Measurements from ENCODE around the gene CYP26A1.
A peak's percentile ranks its signal among the peaks of the same experiment; 100 is the strongest.
"Not testable (repeated sequence)": the region's sequence is repeated elsewhere in the genome, so short reads cannot be mapped to it uniquely, and the experiment has no call there.

The CYP26A1 gene

DNA sequence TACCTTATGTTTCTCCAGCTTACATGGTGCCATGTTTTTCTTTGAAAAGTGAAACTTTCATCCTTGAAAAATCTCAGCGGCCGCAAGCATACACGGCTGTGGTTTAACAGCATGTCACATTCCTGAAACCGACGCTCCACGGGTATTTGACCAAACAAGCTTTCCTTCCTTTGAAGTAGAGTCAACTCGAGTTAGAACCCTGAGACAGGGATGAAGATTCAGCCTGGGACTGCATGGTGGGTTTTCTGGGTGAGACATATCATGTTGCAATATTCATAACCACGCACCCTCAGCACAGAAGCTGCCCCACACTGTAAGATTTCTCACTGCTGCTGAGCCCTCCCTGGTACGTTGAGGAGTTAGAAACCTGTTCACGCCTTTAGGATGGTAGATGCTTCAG lies 8.1 kb downstream of the CYP26A1 start:
- DNase-seq = no peak

DNA sequence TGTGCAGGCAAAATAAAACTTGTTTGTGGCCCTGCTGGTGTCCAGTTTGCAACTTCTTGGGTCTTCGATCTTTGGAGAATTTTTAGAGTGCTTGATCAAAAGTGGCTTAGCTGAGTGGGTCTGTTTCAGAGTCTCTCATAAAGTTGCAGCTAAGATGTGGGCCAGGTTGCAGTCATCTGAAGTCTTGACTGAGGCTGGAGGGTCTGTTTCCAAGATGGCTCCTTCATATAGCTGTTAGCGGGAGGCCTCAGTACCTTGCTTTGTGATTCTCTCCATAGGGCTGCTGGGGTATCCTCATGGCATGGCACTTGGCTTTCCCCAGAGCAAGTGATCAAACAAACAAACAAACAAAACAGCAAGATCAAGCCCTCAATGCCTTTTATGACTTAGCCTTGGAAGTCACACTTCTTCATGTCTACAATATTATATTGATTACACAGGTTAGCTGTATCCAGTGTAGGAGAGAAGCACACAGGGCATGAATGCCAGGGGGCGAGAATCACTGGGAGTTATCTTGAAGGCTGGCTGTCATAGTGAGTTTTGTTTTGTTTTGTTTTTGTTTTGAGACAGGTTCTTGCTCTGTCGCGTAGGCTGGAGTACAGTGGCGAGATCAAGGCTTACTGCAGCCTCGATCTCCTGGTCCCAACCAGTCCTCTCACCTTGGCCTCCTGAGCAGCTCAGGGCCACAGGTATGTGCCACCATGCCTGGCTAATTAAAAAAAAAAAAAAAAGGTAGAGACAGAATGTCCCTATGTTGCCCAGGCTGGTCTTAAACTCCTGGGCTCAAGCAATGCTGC lies 10.2 kb downstream of the CYP26A1 start:
- no peak for DNase-seq

DNA sequence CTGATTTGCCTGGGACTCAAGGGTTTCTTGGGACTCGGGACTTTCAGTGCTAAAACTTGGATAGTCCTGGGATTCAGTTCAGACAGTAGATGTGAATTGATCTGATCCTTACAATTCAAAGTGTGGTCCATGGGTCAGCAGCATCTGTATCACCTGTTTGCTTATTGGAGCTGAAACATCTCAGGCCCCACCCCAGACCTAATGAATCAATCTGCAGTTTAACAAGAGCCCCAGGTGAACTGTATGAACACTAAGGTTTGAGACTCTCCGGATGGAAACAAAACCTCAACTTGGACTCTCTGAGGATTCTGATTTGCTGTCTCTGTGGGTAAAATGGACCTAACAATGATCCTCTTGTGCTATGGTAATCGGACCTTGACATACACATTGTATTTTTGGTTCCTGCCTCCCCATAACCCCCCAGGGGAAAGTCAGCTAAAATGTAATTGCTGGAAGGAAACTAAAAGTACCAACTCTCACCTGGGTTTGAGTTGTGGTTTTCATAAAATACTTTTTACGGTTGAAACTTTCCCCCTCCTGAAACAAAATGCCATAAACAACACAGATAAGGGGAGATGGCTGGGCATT lies 11.7 kb downstream of the CYP26A1 start:
- no peak for DNase-seq

DNA sequence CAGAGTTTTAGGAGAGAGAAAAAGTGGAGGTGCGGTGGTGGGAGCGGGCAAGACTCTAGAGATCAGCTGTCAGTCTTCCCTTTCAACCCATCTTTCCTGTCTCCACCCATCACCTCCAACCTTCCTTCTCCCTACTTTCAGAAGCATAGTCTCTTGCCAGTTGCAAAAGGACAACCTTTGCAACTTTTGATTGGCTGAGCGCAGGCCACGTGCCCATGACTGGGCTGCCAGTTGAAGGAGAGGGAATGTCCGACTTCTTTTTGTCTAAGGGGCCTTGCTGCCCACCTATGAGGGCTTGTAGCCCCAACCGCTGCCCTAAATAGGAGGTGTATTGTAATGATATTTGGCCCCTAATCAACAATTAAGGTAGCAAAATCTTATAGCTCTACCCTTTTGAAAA lies 12.6 kb downstream of the CYP26A1 start:
- DNase-seq = no peak

DNA sequence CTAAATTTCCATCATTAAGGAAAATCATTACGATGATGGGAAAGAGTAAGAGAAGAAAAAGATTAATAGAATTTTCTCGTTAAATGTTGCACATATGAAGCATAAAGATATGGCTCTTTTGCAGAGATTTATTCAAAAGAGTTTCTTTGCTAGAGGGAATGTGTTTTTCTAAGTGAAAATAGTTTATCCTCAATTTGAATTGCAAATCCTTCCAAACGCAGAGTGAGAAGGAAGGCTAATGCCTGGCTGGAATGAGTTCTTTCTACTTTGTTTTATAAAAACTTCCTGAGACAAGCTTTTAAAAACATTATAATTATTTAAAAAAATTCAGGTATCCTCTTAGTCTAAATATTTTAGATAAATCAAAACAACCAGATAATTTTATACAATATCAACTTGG lies 14.2 kb downstream of the CYP26A1 start:
- DNase-seq = no peak

DNA sequence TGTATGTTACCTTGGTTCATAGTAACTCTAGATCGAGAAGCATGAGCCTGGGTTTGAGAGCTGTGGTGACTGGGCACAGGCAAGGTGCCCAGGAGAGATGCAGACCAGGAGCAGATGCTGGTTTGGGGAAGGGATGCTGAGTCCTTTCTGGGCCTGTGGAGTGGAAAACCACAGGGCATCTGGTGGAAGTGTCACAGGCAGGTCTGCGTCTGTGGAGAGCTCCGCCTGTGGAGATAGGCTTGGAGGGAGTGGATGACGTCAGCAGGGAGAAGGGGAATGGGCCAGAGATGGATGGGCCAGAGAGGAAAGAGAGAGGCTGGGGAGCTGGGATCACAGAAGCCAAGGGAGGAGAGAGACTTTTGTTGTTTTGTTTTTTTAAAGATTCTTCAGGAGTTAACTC lies 14.8 kb downstream of the CYP26A1 start:
- DNase-seq = no peak

DNA sequence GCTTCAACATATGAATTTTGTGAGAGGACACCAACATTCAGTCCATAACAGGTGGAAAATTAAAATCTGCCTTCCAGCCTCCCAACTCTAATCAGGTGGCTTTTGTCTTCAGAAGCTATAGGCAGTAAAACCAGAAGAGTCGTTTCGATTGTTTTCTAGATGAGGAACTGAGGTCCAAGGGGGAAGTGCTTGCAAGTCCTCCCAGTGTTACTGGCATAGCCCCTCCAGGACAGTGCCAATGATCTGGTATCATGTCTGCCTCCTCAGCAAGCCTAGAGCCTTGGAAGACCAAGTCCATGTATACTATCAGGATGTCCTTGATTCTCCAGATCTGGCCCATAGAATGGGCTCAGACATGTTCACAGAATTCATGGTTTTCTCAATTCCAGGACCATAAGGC lies 16.9 kb downstream of the CYP26A1 start:
- DNase-seq = no peak

DNA sequence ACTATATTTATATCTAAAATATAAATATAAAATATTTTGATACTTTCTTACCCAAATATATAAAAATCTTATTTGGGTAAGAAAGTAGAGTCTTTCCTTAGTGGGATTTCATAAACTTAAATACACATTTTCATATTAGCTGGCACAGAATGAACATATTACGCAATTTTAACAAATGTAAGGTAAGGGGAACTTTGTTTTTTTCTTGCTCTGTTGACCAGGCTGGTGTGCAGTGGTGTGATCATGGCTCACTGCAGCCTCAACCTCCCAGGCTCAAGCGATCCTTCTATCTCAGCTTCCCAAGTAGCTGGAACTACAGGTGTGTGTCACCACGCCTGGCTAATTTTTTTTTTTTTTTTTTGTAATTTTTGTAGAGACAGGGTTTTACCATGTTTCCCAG lies 18.3 kb downstream of the CYP26A1 start:
- DNase-seq = no peak

DNA sequence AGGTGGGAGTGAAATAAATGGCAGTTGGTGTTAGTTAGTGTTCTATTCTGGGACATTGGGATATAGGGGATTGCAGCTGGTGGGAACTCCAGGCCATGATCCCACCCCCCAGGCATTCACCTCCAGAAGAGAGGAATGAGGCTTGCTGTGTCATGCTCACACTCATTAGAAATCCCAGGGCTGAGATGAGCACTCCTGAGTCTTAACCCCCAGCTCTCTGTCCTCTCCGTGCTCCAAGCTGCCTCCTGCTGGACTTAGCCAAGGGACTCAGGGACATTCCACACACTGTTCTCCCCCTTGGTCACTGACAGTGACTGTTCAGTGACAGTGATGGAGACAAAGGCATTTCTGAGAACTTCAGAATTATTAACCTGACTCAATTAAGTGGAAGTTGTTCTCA lies 21.5 kb downstream of the CYP26A1 start:
- DNase-seq = no peak

DNA sequence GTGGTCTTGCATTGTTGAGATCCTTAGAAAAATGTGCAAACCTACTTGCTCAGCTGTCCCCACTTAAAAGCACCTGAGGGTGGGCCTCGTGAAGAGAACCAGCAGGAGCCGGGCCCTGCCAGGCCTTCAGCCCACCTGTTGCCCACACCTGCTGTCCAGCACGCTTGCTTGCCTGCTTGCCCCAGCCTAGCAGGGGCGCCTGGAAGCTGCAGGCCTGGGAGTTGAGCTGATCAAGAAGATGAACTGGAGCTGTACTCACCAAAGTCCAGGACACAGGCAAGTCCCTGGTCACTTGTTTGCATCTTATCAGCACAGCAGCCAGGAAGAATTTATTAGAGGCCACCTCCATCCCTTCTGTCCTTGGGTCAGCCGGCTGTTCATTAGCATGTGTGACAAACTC lies 23.2 kb downstream of the CYP26A1 start:
- DNase-seq = no peak

DNA sequence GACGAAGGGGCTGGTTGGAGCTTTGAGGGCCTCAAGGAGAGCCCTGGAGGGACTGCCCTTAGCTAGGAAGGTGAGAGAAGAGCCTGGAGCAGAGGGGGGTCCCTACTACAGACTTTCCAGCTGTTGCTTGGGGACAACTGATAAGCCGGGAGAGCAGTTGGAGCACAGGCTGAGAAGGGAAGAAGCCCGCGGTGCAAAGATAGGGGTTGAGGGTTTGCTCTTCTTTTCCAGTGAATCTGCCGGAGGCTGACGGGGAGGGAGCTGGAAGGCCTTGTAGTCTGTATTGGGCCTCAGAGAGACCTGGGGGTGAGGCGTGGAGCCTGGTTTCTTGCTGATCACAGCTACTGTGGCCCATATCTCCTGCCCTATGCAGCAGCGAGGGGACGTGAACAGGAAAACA lies 23.7 kb downstream of the CYP26A1 start:
- no peak for DNase-seq

DNA sequence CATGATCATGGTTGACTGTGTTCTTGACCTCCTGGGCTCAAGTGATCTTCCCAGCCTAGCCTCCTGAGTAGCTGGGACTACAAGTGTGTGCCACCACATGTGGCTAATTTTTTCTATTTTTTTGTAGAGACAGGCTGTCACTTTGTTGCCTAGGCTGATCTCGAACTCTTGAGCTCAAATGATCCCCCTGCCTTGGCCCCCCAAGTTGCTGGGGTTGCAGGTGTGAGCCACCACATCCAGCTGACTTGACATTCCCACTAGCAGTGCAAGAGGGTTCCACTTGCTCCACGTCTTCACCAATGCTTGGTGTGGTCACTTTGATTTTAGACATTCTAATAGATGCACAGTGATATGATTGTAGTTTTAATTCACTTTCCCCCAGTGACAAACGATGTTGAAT lies 25.1 kb downstream of the CYP26A1 start:
- no peak for DNase-seq

DNA sequence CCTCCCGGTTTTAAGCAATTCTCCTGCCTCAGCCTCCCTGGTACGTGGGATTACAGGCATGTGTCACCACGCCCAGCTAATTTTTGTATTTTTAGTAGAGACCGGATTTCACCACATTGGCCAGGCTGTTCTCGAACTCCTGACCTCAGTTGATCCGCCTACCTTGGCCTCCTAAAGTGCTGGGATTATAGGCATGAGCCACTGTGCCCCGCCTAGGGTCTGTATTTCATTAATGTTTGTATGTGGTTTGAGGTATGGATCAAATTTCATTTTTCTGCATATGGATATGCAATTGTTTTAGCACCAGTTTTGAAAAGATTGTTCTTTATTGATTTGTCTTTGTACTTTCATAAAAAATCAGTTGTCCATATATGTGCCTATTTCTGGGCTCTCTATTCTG lies 26.0 kb downstream of the CYP26A1 start:
- DNase-seq = no peak

DNA sequence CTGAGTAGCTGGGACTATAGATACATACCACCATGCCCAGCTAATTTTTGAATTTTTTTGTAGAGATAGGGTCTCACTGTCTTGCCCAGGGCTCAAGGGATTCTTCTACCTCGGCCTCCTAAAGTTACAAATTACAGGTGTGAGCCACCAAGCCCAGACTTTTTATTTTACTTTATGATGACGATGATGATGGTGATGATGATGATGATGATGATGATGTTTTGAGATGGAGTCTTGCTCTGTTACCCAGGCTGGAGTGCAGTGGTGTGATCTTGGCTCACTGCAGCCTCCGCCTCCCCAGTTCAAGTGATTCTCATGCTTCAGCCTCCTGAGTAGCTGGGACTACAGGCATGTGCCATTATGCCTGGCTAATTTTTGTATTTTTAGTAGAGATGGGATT lies 27.5 kb downstream of the CYP26A1 start:
- DNase-seq = not testable (repeated sequence)

DNA sequence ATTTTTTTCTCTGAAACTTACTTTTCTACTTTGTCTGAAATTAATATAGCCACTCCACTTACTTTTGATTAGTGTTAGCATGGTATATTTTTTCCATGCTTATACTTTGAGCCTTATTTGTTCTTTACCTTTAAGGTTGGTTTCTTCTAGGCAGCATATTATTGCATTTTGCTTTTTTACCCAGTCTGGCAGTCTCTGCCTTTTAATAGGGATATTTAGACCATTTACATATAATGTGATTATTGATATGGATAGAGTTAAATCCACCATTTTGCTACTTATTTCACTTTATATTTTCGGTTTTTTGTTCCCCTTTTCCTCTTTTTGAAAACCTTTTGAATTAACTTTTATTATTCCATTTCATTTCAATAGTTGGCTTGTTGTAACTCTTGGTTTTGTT lies 30.3 kb downstream of the CYP26A1 start:
- DNase-seq = no peak

DNA sequence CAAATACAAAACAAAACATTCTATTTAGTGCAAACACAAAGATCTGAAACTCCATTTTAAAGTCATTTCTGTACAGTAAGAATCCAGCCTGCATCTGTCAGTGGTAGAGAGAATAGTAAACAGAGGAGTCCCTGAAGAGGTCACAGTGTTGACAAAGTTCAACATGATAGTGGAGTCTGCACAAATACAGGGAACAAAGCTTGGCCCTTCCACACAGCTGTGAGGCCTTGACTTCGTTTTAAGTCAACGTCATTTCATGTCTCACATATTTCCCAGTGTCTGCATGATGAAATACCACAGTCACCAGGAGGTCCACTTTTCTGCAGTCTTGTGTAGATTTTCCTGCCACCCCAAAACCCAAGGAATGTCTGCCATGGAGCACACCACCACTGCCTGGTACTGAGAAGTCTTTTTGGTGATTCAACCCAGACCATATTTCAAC lies 33.0 kb downstream of the CYP26A1 start:
- DNase-seq = no peak

DNA sequence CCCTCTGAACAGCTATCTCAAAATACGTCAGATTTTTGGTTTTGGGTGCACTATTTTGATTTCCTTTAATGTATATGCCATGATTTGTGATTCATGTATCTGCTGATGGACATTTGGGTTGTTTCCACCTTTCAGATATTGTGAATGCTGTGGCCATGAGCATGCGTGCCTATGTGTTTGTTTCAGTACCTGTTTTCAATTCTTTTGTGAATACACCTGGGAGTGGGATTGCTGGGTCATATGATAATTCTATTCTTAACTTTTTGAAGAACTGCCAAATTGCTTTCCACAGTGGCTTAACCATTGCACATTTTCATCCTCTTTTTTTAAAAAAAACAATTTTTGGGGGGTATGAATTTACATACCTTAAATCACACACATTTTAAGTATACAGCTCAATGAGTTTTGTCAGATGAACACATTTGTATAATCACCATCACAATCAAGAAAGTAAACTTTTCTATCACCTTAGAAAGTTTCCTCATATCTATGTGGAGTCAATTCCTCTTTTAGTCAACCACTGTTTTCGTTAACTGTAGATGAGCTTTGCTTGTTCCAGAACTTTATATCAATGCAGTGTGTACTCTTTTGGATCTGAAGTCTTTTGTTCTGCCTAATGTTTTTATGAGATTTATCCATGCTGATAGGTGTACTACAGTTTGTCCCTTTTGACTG lies 36.9 kb downstream of the CYP26A1 start:
- no peak for DNase-seq

DNA sequence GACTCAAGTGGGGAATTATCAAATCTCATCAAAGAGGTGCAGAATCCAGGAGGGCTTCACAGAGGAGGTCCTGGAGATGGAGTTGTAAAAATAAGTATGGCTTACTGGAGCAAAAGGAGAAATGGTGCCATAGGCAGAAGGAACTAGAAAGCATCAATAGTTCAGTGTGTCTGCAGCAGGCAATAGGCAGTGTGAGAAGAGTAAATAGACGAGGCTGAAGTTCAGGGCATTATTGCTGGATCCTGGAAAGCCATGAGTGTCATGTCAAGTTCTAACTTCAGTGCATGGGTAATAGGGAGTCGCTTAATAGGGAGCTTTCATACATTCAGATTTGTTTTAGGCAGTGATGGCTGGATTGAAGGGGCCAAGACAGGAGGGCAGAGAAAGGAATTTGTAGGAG lies 39.3 kb downstream of the CYP26A1 start:
- DNase-seq = no peak

DNA sequence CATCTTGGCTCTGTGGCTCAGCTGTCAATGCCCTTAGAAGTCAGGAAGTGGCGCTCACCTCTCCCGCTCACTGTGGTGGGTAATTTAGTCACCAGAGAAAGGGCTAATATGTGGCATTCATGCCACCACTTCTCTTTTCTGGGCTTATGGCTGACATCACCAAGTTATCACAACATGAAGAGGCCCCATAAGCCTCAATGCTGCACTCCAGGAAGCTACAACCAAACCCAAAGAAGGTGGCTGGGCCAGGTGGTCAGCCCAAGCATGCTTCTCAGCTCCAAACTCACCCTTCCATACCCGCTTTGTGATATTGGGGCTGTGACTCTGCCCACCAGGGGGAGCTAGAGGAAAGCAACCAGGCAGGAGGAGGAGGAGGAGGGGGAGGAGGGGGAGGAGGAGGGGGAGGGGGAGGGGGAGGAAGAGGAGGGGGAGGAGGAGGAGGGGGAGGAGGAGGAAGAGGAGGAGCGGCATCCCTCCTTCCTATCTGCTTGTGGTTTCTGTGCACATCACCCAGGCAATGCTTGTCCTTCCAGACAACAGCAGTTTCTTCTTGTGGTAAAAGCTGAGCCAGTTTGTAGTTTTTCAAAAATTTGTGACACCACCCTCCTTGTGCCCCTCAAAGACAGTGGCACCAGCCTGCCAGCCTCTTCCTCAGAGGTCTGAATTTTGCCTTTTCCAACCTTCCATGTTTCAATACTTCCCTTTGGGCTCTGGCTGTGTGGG lies 42.1 kb downstream of the CYP26A1 start:
- peak; percentile 70 to 76 for DNase-seq

DNA sequence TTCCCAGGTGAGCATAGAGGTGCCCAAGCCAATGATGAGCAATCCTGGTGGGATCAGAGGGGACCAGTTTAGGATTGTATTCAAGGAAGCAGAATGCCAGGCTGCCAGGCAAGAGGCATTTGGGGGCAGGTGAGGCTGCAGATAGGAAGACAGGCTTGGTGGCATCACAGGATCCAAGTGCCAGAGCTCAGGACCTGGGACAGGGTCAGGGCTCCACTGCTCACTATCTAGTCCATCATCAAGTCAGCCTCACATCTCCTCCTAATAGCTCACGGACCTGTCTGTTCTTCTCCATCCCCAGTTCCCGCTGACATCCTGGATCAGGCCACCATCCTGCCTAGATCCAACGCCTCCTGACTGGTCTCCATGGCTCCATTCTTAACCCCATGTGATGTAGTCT lies 47.6 kb downstream of the CYP26A1 start:
- DNase-seq = no peak

DNA sequence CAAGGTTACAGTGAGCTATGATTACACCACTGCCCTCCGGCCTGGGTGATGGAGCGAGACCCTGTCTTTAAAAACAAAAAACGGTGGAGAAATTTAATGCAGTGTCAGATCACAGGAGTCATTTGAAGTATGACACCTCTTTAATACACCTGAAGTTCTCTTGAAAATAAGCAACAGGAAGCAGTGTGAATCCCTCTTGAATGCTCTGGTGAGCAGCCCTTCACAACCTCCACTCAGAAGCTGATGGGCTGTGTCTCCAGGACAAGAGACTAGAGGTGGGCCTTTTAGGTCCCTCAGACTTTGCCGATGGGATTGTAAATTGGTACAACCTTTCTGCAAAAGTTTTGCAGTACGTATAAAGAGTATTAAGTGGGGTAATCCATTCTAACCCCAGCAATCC lies 50.1 kb downstream of the CYP26A1 start:
- no peak for DNase-seq

DNA sequence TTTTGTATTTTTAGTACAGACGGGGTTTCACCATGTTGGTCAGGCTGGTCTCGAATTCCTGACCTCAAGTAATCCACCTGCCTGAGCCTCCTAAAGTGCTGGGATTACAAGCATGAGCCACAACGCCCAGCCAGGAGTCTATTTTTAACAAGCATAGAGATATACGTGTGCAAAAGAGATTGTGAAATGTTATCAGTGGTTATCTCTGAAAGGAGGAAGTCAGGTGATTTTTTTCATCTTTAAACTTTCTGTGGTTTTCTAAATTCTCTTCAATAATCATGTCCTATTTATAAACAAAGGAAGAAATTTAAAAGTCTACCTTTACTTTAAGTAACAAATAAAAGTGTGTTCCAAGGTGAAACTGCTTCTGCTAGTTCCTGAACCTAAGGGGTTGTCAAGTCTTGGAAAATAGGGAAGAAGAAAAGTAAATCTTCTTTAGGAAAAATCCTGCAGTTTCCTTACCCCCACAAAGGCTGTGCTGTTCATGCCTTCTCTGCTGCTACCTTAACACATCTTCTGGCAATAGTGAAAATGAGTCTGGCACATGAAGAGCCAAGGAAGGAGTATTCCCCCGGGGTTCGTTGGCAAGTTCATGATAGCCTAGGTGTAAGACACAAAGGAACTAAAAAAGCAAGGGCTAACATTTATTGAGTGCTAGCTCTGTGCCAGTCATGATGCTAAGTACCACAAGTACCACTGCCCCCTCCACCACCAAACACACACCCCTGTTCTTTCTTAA lies 51.1 kb downstream of the CYP26A1 start:
- DNase-seq = peak; percentile 44 to 50

DNA sequence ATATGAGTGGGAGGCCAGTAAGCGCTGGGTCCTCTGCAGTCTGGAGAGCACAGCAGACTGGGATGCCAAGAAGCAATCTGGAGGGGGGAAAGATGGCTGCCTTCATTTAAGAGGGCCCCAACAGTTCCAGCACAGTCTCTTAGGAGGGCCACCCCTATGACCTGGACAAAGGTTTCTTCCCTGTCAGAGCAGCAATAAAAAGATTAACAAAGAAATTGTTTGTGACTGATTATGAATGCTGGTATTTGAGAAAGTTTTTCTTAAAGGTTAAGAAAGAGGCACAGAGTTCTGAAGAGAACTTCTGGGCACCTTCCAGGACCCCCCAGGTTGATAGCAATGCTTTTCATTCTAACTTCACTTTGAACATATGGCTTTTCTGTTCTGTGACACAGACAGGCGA lies 52.3 kb downstream of the CYP26A1 start:
- no peak for DNase-seq
